Thymus (tissue), 11 donors: ENCODE data around the gene FADD. TPM values are rescaled to one million over a fixed set of nuclear protein-coding genes. Genes with fewer than 3 reads are reported as not detected.

Experiments used
- DNase-seq, 9 donors: peaks; one replicate each; pipeline ENCODE4 v3.0.0-alpha.2; 2013; ENCODE audit warnings: low spot score in 9 of 9, low read depth in 6 of 9, missing footprints in 1 of 9
- H3K27ac ChIP-seq, 2 donors: one replicate each; pipeline ENCODE4 v1.5.1; 2013; ENCODE audit warnings: control low read depth in 1 of 2, low read depth in 1 of 2, low read length in 1 of 2, mild to moderate bottlenecking in 1 of 2, moderate library complexity in 1 of 2
- H3K27me3 ChIP-seq, 2 donors: one replicate each; pipeline ENCODE4 v1.5.1; 2013; ENCODE audit warnings: low read length in 1 of 2; ENCODE audit not compliant: control insufficient read depth in 2 of 2, insufficient read depth in 1 of 2
- H3K36me3 ChIP-seq, 2 donors: one replicate each; pipeline ENCODE4 v1.5.1; 2013; ENCODE audit warnings: low read length in 1 of 2, mild to moderate bottlenecking in 1 of 2, moderate library complexity in 1 of 2; ENCODE audit not compliant: control insufficient read depth in 2 of 2, insufficient read depth in 2 of 2
- H3K4me1 ChIP-seq, 2 donors: one replicate each; pipeline ENCODE4 v1.5.1; 2013; ENCODE audit warnings: low read length in 2 of 2; ENCODE audit not compliant: control insufficient read depth in 2 of 2, insufficient read depth in 2 of 2
- H3K4me3 ChIP-seq, 2 donors: one replicate each; pipeline ENCODE4 v1.5.1; 2013; ENCODE audit warnings: low read length in 2 of 2, control low read depth in 1 of 2, mild to moderate bottlenecking in 1 of 2
- H3K9me3 ChIP-seq, 2 donors: one replicate each; pipeline ENCODE4 v1.5.1; 2013; ENCODE audit warnings: low read length in 1 of 2, mild to moderate bottlenecking in 1 of 2; ENCODE audit not compliant: control insufficient read depth in 2 of 2, insufficient read depth in 1 of 2
- WGBS: extraction: QIAGEN DNeasy Blood & Tissue Kit; methylation state at CpG from one replicate; pipeline ENCODE4 v1.1.7; 2013; 5-methylcytosine and 5-hydroxymethylcytosine counted together
- polyA plus RNA-seq: library from polyadenylated mRNA; stranded (reverse); fragments of 200-250 nt; gene quantifications from one replicate; pipeline ENCODE4 v1.2.3, GENCODE V29; 2013
- total RNA-seq: library from RNA; stranded (reverse); fragments of 120-200 nt; gene quantifications from one replicate; pipeline ENCODE4 v1.2.4, GENCODE V29; 2013
- donor health status: healthy.

The FADD gene
- total and polyA plus RNA-seq, 2 donors: 19.4 to 27.4 TPM

DNA sequence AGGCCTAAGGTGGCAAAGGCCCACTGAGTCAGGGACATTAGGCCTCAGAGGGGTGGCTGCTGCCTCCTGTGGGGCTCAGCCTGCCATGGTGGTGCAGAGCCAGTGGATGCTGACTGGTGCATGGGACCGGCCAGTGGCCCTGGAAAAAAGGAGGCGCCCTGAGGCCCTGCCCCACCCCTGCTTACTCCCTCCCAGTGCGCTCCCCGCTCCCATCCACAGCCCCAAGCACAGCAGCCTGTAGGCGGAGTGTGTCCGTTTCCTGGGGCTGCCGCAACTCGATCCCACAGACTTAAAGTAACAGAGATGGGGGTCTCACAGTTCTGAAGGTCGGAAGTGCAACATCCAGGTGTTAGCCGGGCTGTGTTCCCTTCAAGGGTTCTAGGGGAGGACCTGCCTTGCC, 38.4 kb upstream of the FADD start:
- 88% methylated on average over 10 of the region's 10 CpGs for WGBS
- Histone ChIP-seq H3K27ac (no peak overlapping the region), H3K27me3 (peaks cover 0 to 5% of the 10 kb centered on the region in 2 donors), H3K4me1 (no peaks in the 10 kb centered on the region), H3K9me3 (no peaks in the 10 kb centered on the region), H3K4me3 (no peak overlapping the region), H3K36me3 (no peaks in the 10 kb centered on the region)
- no peak for DNase-seq

DNA sequence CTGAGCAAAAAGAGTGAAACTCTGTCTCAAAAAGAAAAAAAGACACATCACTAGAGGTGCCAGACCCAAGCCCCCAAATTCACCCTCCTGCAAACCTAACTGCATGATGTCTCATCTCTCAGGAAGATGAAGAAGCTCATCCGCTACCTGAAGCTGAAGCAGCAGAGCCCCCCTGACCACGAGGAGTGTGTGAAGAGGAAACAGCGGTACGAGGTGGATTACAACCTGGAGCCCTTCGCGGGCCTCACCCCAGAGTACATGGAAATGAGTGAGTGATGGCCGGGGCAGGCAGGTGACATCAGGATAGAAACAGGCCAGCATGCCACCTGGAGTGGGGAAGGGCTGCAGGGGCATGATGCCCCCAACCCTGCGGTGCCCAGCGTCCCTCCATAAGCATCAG, 36.0 kb upstream of the FADD start:
- H3K27ac ChIP-seq: no peak overlapping the region
- H3K36me3 ChIP-seq: no peaks in the 10 kb centered on the region
- no peaks in the 10 kb centered on the region for H3K4me1 ChIP-seq
- H3K27me3 ChIP-seq: peaks cover 0 to 9% of the 10 kb centered on the region in 2 donors
- 76% methylated on average over 9 of the region's 9 CpGs for WGBS
- H3K4me3 ChIP-seq: no peak overlapping the region
- no peak for DNase-seq
- H3K9me3 ChIP-seq: no peaks in the 10 kb centered on the region

GRCh38 chr11:70167723-70168404, 35.2 kb upstream of the FADD start:
- Histone ChIP-seq H3K4me3 (no peak overlapping the region), H3K27ac (no peak overlapping the region), H3K4me1 (no peaks in the 10 kb centered on the region), H3K9me3 (no peaks in the 10 kb centered on the region), H3K36me3 (no peaks in the 10 kb centered on the region), H3K27me3 (peaks cover 0 to 9% of the 10 kb centered on the region in 2 donors)
- 91% methylated on average over 17 of the region's 17 CpGs for WGBS
- DNase-seq: no peak

- WGBS: 90% methylated on average over 6 of the region's 6 CpGs
- Histone ChIP-seq H3K27me3 (peaks cover 0 to 9% of the 10 kb centered on the region in 2 donors), H3K9me3 (no peaks in the 10 kb centered on the region), H3K36me3 (no peaks in the 10 kb centered on the region), H3K27ac (no peak overlapping the region), H3K4me3 (no peak overlapping the region), H3K4me1 (no peaks in the 10 kb centered on the region)
- no peak for DNase-seq
Measured at GRCh38 chr11:70168405-70168754, 34.7 kb upstream of the FADD start.

DNA sequence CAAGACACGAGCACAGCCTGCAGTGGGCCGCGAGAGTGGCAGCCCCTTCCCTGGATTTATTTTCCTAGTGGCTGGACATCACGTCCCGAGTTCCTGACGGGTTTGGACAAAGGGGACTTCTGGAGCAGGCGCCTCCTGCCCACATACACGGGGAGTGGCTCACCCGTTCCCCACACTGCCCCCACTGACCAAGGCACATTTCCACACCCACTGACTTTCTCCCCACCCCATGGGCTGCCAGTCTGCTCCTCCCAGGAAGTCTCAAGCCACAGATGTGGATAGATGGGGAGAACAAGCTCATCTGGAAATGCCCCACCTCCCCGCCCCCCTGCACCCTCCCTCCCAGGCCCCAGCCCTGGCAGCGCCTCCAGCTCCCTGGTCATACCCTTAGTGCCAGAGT, 34.0 kb upstream of the FADD start:
- no peak for DNase-seq
- WGBS: 50% methylated on average over 11 of the region's 11 CpGs
- Histone ChIP-seq H3K4me3 (no peak overlapping the region), H3K4me1 (peaks cover 0 to under 1% of the 10 kb centered on the region in 2 donors), H3K9me3 (no peaks in the 10 kb centered on the region), H3K27ac (no peak overlapping the region), H3K36me3 (no peaks in the 10 kb centered on the region), H3K27me3 (peaks cover 0 to 9% of the 10 kb centered on the region in 2 donors)

DNA sequence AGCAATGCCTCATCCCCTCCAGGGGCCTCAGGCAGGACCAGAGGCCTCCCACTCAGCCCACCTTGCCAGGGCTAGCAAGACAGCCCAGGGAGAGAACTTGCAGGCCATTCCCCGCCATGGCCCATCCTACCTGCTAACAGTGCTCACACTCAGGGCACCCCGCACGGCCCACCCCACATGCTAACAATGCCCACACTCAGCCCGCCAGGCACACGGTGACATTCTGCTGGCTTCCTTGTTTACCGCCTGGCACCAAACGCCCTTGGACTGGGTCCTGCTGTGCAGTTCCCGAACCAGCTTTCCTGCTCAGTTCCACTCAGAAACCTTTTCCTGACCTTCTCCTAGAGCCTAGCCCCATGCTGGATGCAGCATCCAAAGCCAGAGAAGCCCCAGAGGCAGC, 33.5 kb upstream of the FADD start:
- H3K36me3 ChIP-seq: no peaks in the 10 kb centered on the region
- H3K9me3 ChIP-seq: no peaks in the 10 kb centered on the region
- WGBS: 91% methylated on average over 8 of the region's 8 CpGs
- H3K27me3 ChIP-seq: peaks cover 0 to 9% of the 10 kb centered on the region in 2 donors
- DNase-seq: no peak
- peaks cover 2 to 6% of the 10 kb centered on the region in 2 donors for H3K4me1 ChIP-seq
- H3K4me3 ChIP-seq: no peak overlapping the region
- H3K27ac ChIP-seq: no peak overlapping the region

GRCh38 chr11:70170596-70171210, 32.4 kb upstream of the FADD start:
- Histone ChIP-seq H3K36me3 (no peaks in the 10 kb centered on the region), H3K4me1 (peaks cover 7 to 16% of the 10 kb centered on the region in 2 donors), H3K4me3 (no peak overlapping the region), H3K27ac (no peak overlapping the region), H3K27me3 (peaks cover 0 to 9% of the 10 kb centered on the region in 2 donors), H3K9me3 (no peaks in the 10 kb centered on the region)
- 92% methylated on average over 22 of the region's 22 CpGs for WGBS
- no peak for DNase-seq

- H3K36me3 ChIP-seq: no peaks in the 10 kb centered on the region
- H3K4me3 ChIP-seq: no peak overlapping the region
- H3K4me1 ChIP-seq: peaks cover 8 to 16% of the 10 kb centered on the region in 2 donors
- peaks cover 0 to 8% of the 10 kb centered on the region in 2 donors for H3K27me3 ChIP-seq
- 95% methylated on average over 4 of the region's 4 CpGs for WGBS
- H3K9me3 ChIP-seq: no peaks in the 10 kb centered on the region
- H3K27ac ChIP-seq: no peak overlapping the region
- DNase-seq: no peak
Measured at GRCh38 chr11:70173018-70173417, 30.1 kb upstream of the FADD start.

DNA sequence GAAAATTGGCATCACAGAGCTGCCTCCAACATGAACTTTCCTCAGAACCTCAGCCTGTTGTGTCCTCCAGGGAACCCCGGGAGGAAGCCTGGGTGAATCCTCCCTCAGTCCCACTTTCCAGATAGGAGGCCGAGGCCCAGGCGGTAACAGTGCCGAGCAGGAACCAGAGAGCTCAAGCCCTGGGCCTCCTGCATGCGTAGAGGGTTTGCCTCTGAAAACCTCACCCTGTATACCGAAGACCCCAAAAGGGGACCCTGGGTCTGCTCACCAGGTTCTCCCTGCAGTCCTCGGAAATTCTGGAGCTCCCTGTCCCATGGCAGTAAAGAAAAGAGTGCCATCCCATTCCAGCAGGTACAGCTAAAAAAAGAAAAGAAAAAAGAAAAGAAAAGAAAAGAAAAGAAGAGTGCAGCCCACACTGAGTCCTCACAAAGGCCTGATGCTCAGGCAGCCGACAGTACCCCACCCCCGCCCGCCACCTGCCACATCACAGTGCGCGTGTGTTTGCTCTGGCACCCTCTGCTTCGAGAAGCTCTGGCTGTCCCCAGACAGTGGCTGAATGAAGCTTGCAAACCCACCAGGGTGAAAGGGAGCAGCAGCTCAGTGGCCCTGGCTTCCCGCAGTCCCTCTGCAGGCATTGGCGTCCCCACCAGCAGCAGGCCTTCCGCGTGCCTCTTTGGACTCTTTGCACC, 28.4 kb upstream of the FADD start:
- Histone ChIP-seq H3K36me3 (no peaks in the 10 kb centered on the region), H3K9me3 (no peaks in the 10 kb centered on the region), H3K27ac (peak overlapping the region; percentile 55 to 91), H3K27me3 (peaks cover 0 to 4% of the 10 kb centered on the region in 2 donors), H3K4me3 (no peak overlapping the region), H3K4me1 (peaks cover 8 to 16% of the 10 kb centered on the region in 2 donors)
- DNase-seq: peak; percentile 43 to 84 (median 65)
- 75% methylated on average over 17 of the region's 17 CpGs for WGBS
